Body of pancreas (tissue), 4 donors: ENCODE data around the gene ZKSCAN5. TPM values are rescaled to one million over a fixed set of nuclear protein-coding genes. Genes with fewer than 3 reads are reported as not detected.
"Not testable (repeated sequence)": the region's sequence is repeated elsewhere in the genome, so short reads cannot be mapped to it uniquely, and the experiment has no call there.

Experiments
- ATAC-seq: fragments of 150-250 bp; one replicate; pipeline ENCODE4 v1.9.1; 2016
- DNase-seq, 4 donors: peaks; one replicate each; pipeline ENCODE4 v3.0.0-alpha.2; 2019
- H3K27ac ChIP-seq, 4 donors: fragments of 200-600 bp; sonication (generic); 1 replicate in 3 of 4; 2 replicates in 1 of 4; pipeline versions ENCODE4 v1.5.1 to v1.6.1; 2016 to 2019; ENCODE audit warnings: mild to moderate bottlenecking in 1 of 4, mixed read lengths in 1 of 4, moderate library complexity in 1 of 4
- H3K27me3 ChIP-seq, 2 donors: fragments of 200-600 bp; sonication (generic); one replicate each; pipeline ENCODE4 v1.6.0; 2016; ENCODE audit warnings: mild to moderate bottlenecking in 1 of 2
- H3K36me3 ChIP-seq, 2 donors: fragments of 200-600 bp; sonication (generic); replicated peaks in 1 of 2; 2 replicates each; pipeline ENCODE4 v1.5.1; 2016; ENCODE audit warnings: low read depth in 2 of 2; ENCODE audit not compliant: insufficient read depth in 1 of 2
- H3K4me1 ChIP-seq: fragments of 200-600 bp; sonication (generic); one replicate; pipeline ENCODE4 v1.6.0; 2016
- H3K4me3 ChIP-seq, 2 donors: fragments of 200-600 bp; sonication (generic); 1 replicate in 1 of 2; 2 replicates in 1 of 2; pipeline ENCODE4 v1.5.1; 2016 to 2019
- H3K9me3 ChIP-seq, 3 donors: fragments of 200-600 bp; sonication (generic); 1 replicate in 2 of 3; 2 replicates in 1 of 3; pipeline ENCODE4 v1.5.1; 2016
- CTCF ChIP-seq, 7 experiments: fragments of 450-650 bp in 4 of 7; fragments of 200-600 bp in 3 of 7; sonication (generic) in 3 of 7; IDR thresholded peaks; one replicate each; pipeline ENCODE4 v1.5.1; 2016 to 2019; ENCODE audit warnings: antibody characterized with exemption in 7 of 7
- POLR2A ChIP-seq, 3 donors: fragments of 450-650 bp; IDR thresholded peaks; one replicate each; pipeline ENCODE4 v1.6.1; 2016; ENCODE audit warnings: antibody characterized with exemption in 3 of 3, mild to moderate bottlenecking in 2 of 3
- WGBS, 2 donors: methylation state at CpG; one replicate each; pipeline ENCODE4 v1.1.5; 2017; 5-methylcytosine and 5-hydroxymethylcytosine counted together
- intact Hi-C: fragments of 100-400 bp; cut with DNase I; formaldehyde crosslinking; loops from one replicate; pipeline ENCODE4 v1.15.1; 2023
- total RNA-seq, 2 donors: library from RNA; depleted of rRNA; stranded (reverse); fragments of >200 nt; gene quantifications; one replicate each; pipeline ENCODE4 v1.1.0, GENCODE V29; 2016

ZKSCAN5 gene
- total RNA-seq, 2 donors from 2014 or later = 3.3 to 4.7 TPM

GRCh38 chr7:99539213-99539811 is 34.9 kb downstream of the ZKSCAN5 start:
- Histone ChIP-seq H3K4me1 (no peaks in the 10 kb centered on the region), H3K36me3 (no peaks in the 10 kb centered on the region), H3K9me3 (peaks cover 0 to 21% (median 0%) of the 10 kb centered on the region in 3 donors), H3K27me3 (no peaks in the 10 kb centered on the region), H3K27ac (no peak overlapping the region), H3K4me3 (no peak overlapping the region)
- DNase-seq = no peak
- no peak for ATAC-seq
- WGBS, 2 donors = 74 to 83% methylated on average over 7 of the region's 7 CpGs
- intact Hi-C loops = no loop called here
- TF ChIP-seq CTCF (IDR thresholded peaks at IDR 0.05) (no peak), POLR2A (IDR thresholded peaks at IDR 0.05) (no peak)

- H3K36me3 ChIP-seq = no peaks in the 10 kb centered on the region
- WGBS, 2 donors = 95 to 98% methylated on average over 5 of the region's 5 CpGs
- H3K4me1 ChIP-seq = no peaks in the 10 kb centered on the region
- TF ChIP-seq CTCF (IDR thresholded peaks at IDR 0.05) = no peak
- no peak for TF ChIP-seq POLR2A (IDR thresholded peaks at IDR 0.05)
- intact Hi-C loops = no loop called here
- peaks cover 0 to 21% (median 0%) of the 10 kb centered on the region in 3 donors for H3K9me3 ChIP-seq
- no peaks in the 10 kb centered on the region for H3K27me3 ChIP-seq
- H3K27ac ChIP-seq = no peak overlapping the region
- H3K4me3 ChIP-seq = no peak overlapping the region
- ATAC-seq (no peak), DNase-seq (no peak)
Observed at GRCh38 chr7:99540542-99540941, 36.1 kb downstream of the ZKSCAN5 start.

GRCh38 chr7:99541212-99541611 is 36.8 kb downstream of the ZKSCAN5 start:
- DNase-seq (no peak), ATAC-seq (no peak)
- intact Hi-C loops = no loop called here
- no peaks in the 10 kb centered on the region for H3K4me1 ChIP-seq
- peaks cover 0 to 21% (median 0%) of the 10 kb centered on the region in 3 donors for H3K9me3 ChIP-seq
- TF ChIP-seq POLR2A (IDR thresholded peaks at IDR 0.05) (no peak), CTCF (IDR thresholded peaks at IDR 0.05) (no peak)
- WGBS, 2 donors = 87 to 92% methylated on average over 9 of the region's 9 CpGs
- no peak overlapping the region for H3K4me3 ChIP-seq
- H3K27ac ChIP-seq = no peak overlapping the region
- H3K27me3 ChIP-seq = no peaks in the 10 kb centered on the region
- no peaks in the 10 kb centered on the region for H3K36me3 ChIP-seq

GRCh38 chr7:99543081-99543671 is 38.7 kb downstream of the ZKSCAN5 start:
- 93 to 99% methylated on average over 18 to 33 of the region's 34 CpGs for WGBS, 2 donors
- intact Hi-C loops = no loop called here
- DNase-seq (no peak), ATAC-seq (no peak)
- Histone ChIP-seq H3K27me3 (no peaks in the 10 kb centered on the region), H3K4me3 (no peak overlapping the region), H3K27ac (no peak overlapping the region), H3K9me3 (peaks cover 0 to 21% (median 0%) of the 10 kb centered on the region in 3 donors), H3K4me1 (no peaks in the 10 kb centered on the region), H3K36me3 (peaks cover 5 to 7% of the 10 kb centered on the region in 2 donors)
- TF ChIP-seq POLR2A (IDR thresholded peaks at IDR 0.05) = no peak
- TF ChIP-seq CTCF (IDR thresholded peaks at IDR 0.05) = no peak

GRCh38 chr7:99543916-99544315 is 39.5 kb downstream of the ZKSCAN5 start:
- ATAC-seq (no peak), DNase-seq (no peak)
- H3K27ac ChIP-seq = no peak overlapping the region
- no peaks in the 10 kb centered on the region for H3K4me1 ChIP-seq
- H3K4me3 ChIP-seq = no peak overlapping the region
- H3K36me3 ChIP-seq = peaks cover 7% of the 10 kb centered on the region in 2 donors
- intact Hi-C loops = no loop called here
- H3K9me3 ChIP-seq = peaks cover 0 to 21% (median 0%) of the 10 kb centered on the region in 3 donors
- TF ChIP-seq CTCF (IDR thresholded peaks at IDR 0.05) (no peak), POLR2A (IDR thresholded peaks at IDR 0.05) (no peak)
- H3K27me3 ChIP-seq = no peaks in the 10 kb centered on the region
- WGBS, 2 donors = 90 to 94% methylated on average over 6 of the region's 6 CpGs

GRCh38 chr7:99545308-99545707 is 40.8 kb downstream of the ZKSCAN5 start:
- WGBS, 2 donors = 96 to 100% methylated on average over 5 of the region's 5 CpGs
- DNase-seq, H3K36me3 ChIP-seq, H3K27me3 ChIP-seq, H3K4me3 ChIP-seq, H3K27ac ChIP-seq, H3K4me1 ChIP-seq, intact Hi-C loops, ATAC-seq: not testable (repeated sequence)
- peaks cover 0 to 19% (median 0%) of the 10 kb centered on the region in 3 donors for H3K9me3 ChIP-seq

- H3K27me3 ChIP-seq, intact Hi-C loops, H3K9me3 ChIP-seq, ATAC-seq, H3K4me3 ChIP-seq, H3K36me3 ChIP-seq, H3K27ac ChIP-seq, DNase-seq: not testable (repeated sequence)
- WGBS, 2 donors = 88 to 100% methylated on average over 1 of the region's 2 CpGs
- H3K4me1 ChIP-seq = peaks cover 10% of the 10 kb centered on the region
Observed at GRCh38 chr7:99549545-99549944, 45.1 kb downstream of the ZKSCAN5 start.
